ENCODE data around the gene ROBO1.

The ROBO1 gene

DNA sequence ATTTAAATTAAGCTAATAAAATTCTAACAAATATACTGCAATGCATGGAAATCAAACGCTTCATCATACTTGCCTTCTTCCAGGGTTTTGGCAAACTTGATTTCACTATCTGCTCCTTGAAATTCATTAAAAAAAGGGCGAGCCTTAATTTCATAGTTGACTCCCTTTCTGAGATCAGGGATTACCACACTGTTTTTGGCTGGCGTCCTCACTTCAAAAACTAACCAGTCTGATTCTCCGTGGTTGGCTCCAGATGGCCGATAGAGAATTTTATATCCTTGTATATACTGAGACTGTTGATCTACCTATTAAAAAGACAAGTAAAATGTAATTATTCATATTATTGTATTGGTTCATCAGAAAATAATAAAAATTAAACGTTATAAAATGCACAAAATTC lies 1106.8 kb downstream of the ROBO1 start:
- no peak for DNase-seq

DNA sequence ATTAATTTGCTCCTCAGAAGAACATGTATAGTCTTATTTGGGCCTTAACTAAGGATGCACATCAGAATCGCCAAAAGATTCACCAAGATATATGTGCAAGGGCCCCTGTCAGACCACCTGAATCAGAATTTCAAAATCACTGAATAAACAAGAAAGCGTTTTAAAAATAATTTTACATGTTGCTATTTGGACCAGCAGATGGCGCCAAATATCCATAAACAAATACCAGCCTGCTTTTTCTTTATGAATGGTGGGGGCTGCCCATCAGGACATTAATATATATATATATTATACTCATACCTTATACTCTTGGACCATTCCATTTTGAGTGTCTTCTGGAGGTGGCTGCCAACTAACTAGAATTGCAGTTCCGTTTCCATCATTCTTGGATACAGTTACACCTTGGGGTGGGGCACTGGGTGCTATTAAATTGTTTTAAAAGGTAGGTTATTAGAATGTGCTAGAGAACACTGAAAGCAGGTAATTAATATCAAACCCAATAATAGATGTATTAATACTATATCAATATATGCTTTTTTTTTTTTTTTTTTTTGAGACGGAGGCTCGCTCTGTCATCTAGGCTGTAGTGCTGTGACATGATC lies 1108.3 kb downstream of the ROBO1 start:
- DNase-seq, result peak; percentile 13 to 25

GRCh38 chr3:78647726-78648125 lies 1120.1 kb downstream of the ROBO1 start:
- no peak for DNase-seq

DNA sequence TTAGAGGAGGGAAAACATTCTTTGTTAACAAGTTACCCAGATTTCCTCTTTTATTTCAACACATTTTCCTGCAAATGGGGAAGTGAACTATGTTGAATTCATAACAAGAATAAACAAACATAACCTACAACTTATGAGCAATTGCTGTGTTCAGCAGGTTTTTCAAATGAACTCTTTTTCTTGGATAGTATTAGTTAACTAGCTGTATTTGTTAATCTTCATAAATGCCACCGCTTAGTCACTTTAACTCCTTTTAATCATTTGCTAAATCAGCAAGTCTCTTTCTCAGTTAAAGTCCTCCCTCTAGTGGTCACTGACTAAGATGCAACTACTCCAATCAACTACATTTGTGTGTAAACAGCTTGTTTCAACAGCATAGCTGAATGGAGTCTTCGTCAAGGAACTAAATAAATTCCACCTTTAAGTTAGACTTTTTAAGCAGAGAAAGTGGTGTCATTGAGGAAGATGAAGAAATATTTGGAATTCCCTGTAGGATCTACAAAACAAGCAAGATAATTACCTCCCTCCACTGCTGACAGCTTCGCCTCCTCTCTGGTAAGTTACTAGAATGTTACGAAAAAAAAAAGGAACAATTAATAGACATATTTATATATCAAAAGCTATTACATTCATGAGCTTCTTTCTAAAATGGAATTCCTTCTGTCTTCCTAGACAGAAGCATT lies 1122.0 kb downstream of the ROBO1 start:
- no peak for DNase-seq

- DNase-seq, result no peak
Observed at GRCh38 chr3:78644847-78645246, 1123.0 kb downstream of the ROBO1 start.

DNA sequence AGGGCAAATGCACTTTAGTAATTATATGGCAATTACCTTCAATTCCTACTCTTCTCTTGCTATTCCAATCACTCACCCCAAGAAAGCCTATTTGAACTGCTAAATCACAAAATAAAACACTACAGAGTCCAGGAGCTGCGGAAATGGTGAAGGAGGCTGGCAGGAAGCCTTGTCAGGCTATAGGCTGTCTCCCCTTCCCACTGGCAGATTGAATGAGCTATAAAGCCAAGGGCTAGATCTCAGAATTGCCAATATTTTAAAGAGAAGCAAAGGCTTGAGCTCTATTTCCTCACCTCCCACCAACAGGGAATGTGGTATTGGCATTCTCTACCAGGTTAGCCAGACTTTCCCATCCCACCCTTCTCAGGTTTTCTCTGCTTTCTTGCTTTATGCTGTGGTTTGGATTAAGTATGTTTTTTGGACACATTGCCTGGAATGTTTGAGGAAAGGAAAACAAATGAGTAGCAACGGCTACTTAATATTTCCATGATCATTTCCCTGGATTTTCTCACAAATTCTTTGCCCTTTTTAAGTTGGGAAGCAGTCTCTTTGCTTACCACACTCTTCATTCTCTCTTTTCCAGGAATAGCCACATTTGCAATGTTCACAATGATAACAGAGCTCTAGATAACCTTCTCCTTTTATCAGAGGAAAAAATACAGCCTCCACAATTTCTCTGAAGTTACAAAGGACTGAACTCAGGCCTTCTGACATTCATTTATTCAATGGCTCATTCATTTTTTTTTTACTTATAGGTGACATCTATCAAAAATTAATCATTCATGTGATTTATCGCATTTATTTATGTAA lies 1125.4 kb downstream of the ROBO1 start:
- no peak for DNase-seq

- DNase-seq, result no peak
Observed at GRCh38 chr3:78641703-78642102, 1126.1 kb downstream of the ROBO1 start.

DNA sequence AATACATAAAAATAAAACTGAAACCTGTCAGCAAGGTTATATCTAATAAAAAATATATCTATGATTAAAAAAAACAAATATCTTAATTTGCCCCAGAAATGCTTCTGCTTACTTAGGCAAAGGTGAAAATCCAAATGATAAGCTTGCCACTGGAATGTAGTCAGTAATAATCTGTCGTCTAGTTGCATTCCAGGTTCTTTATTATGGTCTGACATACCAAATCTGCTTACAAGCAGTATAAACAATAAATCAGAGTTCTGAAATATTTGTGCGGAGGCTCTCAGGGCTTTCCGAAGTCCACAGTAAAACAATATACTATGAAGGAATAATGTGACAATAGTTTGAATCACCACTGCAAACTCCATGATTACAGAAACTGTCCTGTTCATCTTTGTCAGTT lies 1133.5 kb downstream of the ROBO1 start:
- no peak for DNase-seq

GRCh38 chr3:78633626-78634025 lies 1134.2 kb downstream of the ROBO1 start:
- no peak for DNase-seq

- no peak for DNase-seq
Observed at GRCh38 chr3:78632925-78633553, 1134.8 kb downstream of the ROBO1 start.

GRCh38 chr3:78629544-78629943 lies 1138.3 kb downstream of the ROBO1 start:
- no peak for DNase-seq

DNA sequence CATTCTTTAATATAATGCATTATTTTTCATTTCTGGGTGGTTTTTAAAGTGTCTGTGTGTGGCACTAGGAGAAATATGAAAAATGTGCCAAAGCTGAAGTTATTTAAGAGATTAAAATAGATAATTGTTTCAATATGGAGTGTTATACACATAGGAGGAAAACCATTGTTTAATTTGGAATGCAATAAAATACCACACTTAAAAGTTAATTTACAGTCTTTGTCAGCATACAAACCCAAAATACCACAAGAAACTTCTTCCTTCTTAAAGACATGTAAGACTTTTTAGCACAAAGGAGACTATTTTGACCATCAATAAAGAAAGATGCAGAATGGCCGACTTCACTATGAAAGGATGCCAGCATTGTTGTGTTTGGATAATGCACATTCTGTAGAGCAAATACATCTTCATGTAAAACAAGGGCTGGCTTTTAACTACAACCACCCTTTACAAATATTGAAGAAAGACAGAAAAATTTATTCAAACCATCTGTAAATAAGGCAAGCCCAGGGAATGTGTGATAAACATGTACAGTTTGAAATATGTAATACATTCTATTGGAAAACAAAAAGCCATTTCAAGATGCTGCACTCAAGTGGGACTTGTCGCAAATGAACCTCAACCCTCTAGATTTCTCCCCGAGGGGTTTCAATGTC lies 1146.6 kb downstream of the ROBO1 start:
- no peak for DNase-seq

- no peak for DNase-seq
Observed at GRCh38 chr3:78614486-78614885, 1153.3 kb downstream of the ROBO1 start.

GRCh38 chr3:78613421-78613879 lies 1154.3 kb downstream of the ROBO1 start:
- DNase-seq, result no peak

- DNase-seq, result no peak
Observed at GRCh38 chr3:78611278-78611677, 1156.5 kb downstream of the ROBO1 start.

GRCh38 chr3:78610462-78611125 lies 1157.2 kb downstream of the ROBO1 start:
- no peak for DNase-seq

- DNase-seq, result no peak
Observed at GRCh38 chr3:78606756-78607155, 1161.0 kb downstream of the ROBO1 start.

DNA sequence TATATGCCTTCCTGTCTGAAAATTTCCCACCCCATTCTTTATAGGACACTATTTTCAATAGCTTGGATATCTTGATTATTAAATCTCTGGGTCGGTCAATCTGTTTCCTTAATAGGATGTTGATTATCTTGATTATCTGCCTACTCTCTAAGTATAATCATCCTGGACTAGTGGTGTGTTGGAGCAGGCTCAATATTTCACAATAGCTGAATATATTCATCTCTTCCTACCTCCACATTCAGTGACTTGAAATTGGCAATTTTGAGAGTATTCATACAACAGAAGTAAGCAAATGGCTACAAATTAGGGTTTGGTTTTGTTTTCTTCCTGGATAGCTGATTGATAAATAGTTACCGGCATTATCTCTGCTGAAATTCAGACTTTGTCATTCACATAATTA lies 1162.6 kb downstream of the ROBO1 start:
- DNase-seq, result no peak

DNA sequence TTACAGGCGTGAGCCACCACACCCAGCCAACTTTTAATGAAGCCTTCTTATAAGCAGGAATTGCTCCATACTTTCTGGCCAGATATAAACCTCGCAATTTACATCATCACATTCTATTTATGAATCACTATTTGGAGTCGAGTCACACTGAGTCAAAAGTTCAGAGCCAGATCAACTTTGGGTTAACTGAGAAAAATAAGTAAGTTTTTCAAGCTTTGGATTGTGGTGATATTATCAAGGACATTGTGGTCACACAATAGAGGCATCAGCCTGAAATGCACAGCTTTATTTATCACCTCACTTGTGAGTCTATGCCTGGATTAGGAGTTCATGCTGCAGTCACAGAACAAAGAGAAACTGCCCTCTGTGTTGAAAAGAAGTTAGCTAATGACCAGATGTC lies 1163.5 kb downstream of the ROBO1 start:
- DNase-seq, result no peak

DNA sequence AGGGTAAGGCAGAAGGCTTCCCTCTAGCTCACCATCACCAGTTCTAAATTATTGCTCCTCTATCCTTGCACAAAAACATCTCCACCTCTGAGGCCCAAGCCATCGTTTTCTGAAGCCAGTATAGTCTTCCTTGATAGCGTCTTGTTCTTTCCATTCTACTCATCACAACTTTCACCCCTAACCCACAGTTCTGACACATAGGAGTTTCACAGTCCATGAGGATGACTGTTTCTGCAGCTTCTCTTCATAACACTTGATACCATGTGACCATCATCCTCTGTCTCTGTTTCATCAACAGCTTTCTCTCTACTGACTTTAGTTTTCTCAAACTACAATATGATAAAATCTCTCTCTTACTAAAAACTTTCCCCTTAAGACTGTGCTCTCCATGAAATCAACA lies 1166.5 kb downstream of the ROBO1 start:
- DNase-seq, result no peak

GRCh38 chr3:78589778-78590177 lies 1178.0 kb downstream of the ROBO1 start:
- no peak for DNase-seq

GRCh38 chr3:78588906-78589621 lies 1178.7 kb downstream of the ROBO1 start:
- no peak for DNase-seq

All from stimulated activated CD4-positive, alpha-beta T cell treated with anti-CD3 and anti-CD28 coated beads, Interleukin-2, amount 100 ng/mL, for 48 hours (primary cell).